Vagina (tissue), 2 donors: ENCODE results near the gene ZNF407.

Source experiments
- POLR2A ChIP-seq, 2 donors: fragments of 450-650 bp; IDR thresholded peaks; one replicate each; pipeline ENCODE4 v1.6.1; 2017; ENCODE audit warnings: antibody characterized with exemption in 2 of 2, mild to moderate bottlenecking in 2 of 2, moderate library complexity in 2 of 2
- POLR2AphosphoS5 ChIP-seq, 2 donors: sonication (generic); formaldehyde crosslinking; IDR thresholded peaks; one replicate each; pipeline ENCODE4 v1.9.0; 2017; ENCODE audit warnings: antibody characterized with exemption in 2 of 2, mild to moderate bottlenecking in 2 of 2, low read depth in 1 of 2; ENCODE audit not compliant: insufficient read depth in 1 of 2
- TF ChIP-seq, protein P1 (sequence below), 3 experiments: fragments of 450-650 bp in 2 of 3; fragments of 200-600 bp in 1 of 3; sonication (generic) in 1 of 3; IDR thresholded peaks; one replicate each; pipeline ENCODE4 v1.5.1; 2017 to 2019; ENCODE audit warnings: antibody characterized with exemption in 3 of 3, mild to moderate bottlenecking in 2 of 3, moderate library complexity in 2 of 3

DNA sequence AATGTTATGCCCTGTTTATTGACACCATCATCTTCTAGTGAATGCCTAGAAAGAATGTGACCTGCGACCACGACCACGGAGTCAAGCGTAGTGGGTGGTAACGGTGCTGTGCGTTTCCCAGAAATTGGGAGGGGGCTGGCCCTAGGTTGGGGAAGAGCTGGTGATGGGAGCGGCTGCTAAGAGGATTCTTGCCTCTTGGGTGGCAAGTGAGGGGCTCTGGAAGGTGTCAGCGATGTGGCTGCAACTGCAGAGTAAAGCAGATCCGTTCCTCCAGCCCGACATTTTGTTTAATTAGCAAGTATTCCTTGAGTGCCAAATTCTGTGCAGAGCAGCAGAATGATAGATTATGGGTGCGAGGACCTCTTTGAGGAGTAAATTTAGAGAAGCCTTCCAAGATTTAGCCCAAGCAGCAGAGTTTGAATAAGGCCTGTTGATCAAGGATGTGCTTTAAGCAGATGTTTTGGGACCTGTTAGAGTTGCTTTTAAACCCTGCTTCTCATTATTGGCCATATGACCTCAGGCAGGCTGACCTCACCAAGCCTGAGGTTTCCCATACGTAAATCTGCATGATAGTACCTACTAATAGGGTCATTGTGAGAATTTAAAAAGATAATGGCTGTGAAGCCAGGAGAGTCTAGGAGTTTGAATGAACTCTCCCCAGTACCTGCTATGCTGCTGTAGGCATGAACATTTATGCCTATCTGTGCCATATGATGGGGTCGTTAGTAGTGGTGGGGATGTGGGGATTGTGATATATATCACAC lies 323.6 kb downstream of the ZNF407 start:
- TF ChIP-seq POLR2AphosphoS5 (IDR thresholded peaks at IDR 0.05; ENCODE audit: insufficient read depth in 1 of 2, low read depth in 1 of 2) (no peak), POLR2A (IDR thresholded peaks at IDR 0.05) (no peak)
- TF ChIP-seq, protein P1, sequence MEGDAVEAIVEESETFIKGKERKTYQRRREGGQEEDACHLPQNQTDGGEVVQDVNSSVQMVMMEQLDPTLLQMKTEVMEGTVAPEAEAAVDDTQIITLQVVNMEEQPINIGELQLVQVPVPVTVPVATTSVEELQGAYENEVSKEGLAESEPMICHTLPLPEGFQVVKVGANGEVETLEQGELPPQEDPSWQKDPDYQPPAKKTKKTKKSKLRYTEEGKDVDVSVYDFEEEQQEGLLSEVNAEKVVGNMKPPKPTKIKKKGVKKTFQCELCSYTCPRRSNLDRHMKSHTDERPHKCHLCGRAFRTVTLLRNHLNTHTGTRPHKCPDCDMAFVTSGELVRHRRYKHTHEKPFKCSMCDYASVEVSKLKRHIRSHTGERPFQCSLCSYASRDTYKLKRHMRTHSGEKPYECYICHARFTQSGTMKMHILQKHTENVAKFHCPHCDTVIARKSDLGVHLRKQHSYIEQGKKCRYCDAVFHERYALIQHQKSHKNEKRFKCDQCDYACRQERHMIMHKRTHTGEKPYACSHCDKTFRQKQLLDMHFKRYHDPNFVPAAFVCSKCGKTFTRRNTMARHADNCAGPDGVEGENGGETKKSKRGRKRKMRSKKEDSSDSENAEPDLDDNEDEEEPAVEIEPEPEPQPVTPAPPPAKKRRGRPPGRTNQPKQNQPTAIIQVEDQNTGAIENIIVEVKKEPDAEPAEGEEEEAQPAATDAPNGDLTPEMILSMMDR (IDR thresholded peaks at IDR 0.05), result no peak
